Stimulated activated CD4-positive, alpha-beta T cell treated with anti-CD3 and anti-CD28 coated beads, TNF-alpha, amount 100 ng/mL, for 1 hour (primary cell): Measurements from ENCODE around the gene GIPC1.
"Not testable (repeated sequence)": the region's sequence is repeated elsewhere in the genome, so short reads cannot be mapped to it uniquely, and the experiment has no call there.

Experiments
- DNase-seq, 3 donors: peaks; one replicate each; pipeline ENCODE4 v3.0.0-alpha.2; 2020; ENCODE audit warnings: low read depth in 3 of 3, low spot score in 1 of 3

GIPC1 gene

GRCh38 chr19:14472202-14472938, 23.6 kb downstream of the GIPC1 start:
- DNase-seq = peak; percentile 46 to 92 (median 68)

GRCh38 chr19:14471436-14472187, 24.3 kb downstream of the GIPC1 start:
- DNase-seq = no peak

- DNase-seq = no peak
These were observed 25.7 kb downstream of the GIPC1 start for GRCh38 chr19:14470031-14470876.

GRCh38 chr19:14467816-14468215, 28.1 kb downstream of the GIPC1 start:
- no peak for DNase-seq

- no peak for DNase-seq
These were observed 28.5 kb downstream of the GIPC1 start for GRCh38 chr19:14467391-14467790.

DNA sequence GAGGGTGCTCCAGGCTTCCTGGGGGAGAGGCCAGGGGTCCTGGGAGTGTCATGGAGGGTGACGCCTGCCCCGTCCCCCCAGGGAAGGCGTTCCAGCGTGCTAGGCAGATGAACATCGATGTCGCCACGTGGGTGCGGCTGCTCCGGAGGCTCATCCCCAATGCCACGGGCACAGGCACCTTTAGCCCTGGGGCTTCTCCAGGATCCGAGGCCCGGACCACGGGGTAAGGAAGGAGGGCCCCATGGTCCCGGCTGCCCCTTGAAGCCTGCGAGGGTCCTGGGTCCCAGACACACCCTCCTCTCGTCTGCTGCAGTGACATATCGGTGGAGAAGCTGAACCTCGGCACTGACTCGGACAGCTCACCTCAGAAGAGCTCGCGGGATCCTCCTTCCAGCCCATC, 32.2 kb downstream of the GIPC1 start:
- DNase-seq = no peak

- not testable (repeated sequence) for DNase-seq
These were observed 33.5 kb downstream of the GIPC1 start for GRCh38 chr19:14462401-14462800.

GRCh38 chr19:14460935-14461334, 35.0 kb downstream of the GIPC1 start:
- DNase-seq = no peak

DNA sequence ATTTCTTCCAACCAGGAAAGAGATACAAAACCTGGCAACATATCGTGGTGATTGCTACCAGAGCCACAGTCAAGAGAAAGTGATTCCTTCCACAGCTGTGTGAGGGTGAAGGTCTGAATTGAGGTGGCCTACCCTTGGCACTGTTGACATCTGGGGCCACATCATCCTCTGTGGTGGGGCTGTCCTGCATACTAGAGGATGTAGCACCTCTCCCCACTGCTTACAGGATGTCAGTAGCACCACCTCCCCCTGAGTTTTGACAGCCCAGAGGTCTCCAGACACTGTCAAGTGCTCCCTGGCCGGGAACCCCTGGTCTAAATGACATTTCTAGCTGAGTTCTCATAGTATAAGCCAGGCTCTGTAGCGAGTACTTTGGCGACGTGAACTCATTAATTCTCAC, 36.2 kb downstream of the GIPC1 start:
- no peak for DNase-seq

GRCh38 chr19:14452303-14452702, 43.6 kb downstream of the GIPC1 start:
- DNase-seq = not testable (repeated sequence)

- no peak for DNase-seq
These were observed 45.1 kb downstream of the GIPC1 start for GRCh38 chr19:14450876-14451275.

DNA sequence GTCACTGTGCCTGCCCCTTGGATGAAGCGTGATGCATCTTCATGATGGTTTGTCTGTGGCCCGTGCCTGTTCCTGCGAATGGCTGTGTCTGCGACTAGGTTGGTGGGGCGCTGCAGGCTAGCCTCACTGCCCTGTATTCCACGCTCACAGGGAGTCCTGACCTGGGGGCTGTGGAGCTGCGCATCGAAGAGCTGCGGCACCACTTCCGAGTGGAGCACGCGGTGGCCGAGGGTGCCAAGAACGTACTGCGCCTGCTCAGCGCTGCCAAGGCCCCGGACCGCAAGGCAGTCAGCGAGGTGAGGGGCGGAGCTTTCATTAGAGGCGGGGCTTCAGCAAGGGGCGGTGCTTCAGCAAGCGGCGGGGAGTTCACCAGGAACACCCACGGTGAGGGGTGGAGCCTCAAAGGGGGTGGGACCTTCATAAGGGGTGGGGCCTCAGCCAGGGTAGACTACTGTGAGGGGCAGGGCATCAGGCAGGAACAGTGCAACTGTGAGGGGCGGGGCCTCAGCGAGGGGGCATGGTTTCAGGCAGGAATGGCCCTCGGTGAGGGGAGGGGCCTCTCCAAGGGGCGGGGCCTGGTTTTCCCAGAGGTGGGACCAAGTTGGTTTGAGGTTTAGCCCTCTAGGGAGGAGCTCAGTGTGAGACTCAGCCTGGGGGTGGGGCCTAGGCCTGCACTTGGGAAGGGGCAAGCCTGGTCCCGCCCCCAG, 45.6 kb downstream of the GIPC1 start:
- DNase-seq = peak in 1 of 3 donors; percentile 50

DNA sequence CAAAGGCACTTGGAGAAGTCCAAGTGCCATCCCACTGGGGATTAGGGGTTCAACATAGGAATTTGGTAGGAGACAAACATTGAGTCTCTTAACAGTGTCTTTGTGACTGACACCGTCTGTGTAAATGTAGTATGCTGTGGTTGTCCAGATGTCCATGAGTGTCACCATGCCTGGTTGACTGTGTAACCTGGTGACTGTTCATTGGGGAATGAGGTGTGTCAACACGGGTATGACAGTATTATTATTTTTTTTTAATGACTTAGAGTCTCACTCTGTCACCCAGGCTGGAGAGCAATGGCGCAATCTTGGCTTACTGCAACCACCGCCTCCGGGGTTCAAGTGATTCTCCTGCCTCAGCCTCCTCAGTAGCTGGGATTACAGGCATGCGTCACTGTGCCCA, 46.6 kb downstream of the GIPC1 start:
- no peak for DNase-seq

DNA sequence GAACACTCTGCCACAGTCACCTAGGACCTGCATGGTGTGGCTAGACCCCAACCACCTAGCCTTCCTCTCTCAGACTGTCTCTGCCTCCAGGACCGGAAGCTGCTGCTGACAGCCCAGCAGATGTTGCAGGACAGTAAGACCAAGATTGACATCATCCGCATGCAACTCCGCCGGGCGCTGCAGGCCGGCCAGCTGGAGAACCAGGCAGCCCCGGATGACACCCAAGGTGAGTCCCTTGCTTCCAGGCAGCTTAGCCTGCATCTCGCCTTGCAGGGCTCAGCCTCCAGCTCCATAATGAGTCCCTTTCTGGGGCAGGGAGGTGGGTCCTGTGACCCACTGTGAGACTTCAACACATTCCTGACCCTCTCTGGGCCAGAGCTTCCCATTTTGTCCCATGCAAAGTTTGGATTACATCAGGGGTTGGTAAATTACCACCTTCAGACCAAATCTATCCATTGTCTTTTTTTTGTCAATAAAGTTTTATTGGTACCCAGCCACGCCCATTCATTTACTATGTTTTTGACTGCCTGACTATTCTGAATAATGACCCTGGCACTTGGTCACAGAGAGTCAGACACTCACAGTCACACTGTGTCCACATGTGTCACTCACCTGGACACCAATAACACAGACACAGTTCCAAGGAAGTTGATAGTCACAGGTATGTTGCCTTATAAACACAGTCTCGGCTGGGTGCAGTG, 49.4 kb downstream of the GIPC1 start:
- DNase-seq = no peak

DNA sequence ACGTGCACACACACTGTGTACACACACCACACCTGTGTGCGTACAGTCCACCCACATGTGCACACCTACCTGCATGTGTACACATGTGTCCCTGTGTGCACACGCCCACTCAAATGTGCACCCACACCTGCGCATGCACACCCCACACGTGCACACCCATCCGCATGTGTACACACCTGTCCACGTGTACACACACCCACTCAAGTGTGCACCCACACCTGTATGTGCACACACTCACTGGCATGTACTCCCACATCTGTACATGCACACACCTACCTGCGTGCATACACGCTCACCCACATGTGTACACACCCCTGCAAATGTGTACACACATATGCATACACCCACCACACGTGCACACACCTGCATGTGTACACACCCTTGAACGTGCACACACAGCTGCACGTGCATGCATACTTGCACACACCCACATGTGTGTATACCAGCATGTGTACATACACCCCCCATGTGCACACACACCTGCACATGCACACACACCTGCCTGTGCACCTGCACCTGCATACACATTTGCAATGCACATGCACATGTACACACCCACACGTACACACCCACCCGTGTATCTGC, 52.2 kb downstream of the GIPC1 start:
- DNase-seq = no peak

DNA sequence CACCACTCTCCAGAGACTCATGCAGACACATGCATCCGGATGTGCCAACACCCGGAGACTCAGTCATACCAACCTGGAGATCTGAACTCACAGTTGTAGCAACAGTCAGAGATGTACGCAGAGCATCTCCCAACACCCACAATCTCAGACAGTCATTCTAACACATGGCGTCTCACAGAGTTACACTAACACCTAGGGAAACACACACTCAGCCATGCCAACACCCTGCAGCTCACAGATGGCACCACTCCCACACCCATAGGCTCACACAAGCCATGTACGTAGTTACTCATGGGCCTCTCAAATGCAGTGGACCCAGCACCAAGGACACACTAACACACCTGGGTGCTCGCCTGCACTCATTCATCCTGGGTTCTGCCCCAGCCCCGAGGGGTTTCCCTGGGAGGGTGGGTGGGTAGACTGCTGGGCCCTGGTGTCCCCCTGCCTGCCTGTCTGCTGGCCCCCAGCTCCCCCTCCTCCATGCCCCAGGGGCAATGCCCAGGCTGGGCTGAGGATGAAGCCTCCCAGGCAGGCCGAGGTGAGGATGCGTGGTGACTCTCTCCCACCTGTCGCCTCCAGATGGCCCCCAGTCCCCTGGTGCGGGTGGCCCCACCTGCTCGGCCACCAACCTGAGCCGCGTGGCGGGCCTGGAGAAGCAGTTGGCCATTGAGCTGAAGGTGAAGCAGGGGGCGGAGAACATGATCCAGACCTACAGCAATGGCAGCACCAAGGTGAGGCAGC, 52.9 kb downstream of the GIPC1 start:
- DNase-seq = no peak

DNA sequence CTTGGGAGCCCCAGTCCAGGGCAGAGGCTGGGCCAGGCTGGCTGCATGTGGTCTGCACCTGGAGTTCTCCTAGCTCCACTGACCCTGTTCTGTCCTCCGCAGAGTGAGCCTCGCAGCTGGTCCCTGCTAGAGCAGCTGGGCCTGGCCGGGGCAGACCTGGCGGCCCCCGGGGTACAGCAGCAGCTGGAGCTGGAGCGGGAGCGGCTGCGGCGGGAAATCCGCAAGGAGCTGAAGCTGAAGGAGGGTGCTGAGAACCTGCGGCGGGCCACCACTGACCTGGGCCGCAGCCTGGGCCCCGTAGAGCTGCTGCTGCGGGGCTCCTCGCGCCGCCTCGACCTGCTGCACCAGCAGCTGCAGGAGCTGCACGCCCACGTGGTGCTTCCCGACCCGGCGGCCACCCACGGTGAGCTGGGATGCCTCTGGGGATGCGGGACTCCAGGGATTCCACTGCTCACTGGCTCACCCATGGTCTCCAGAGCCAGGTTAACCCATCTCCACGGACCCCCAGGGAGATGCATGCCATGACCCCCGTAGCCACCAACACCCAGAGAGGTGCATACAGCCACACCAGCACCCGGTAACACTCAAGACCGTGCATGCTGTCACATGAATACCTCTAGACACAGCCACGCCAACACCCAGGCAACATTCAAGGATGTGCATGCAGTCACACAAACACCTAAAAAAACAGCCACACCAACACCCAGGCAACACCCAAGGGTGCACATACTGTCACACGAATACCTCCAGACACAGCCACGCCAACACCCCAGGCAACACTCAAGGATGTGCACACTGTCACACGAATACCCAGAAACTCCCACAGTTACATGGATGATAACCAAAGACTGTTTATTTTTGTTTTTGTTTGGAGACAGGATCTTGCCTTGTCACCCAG, 54.6 kb downstream of the GIPC1 start:
- DNase-seq = no peak

DNA sequence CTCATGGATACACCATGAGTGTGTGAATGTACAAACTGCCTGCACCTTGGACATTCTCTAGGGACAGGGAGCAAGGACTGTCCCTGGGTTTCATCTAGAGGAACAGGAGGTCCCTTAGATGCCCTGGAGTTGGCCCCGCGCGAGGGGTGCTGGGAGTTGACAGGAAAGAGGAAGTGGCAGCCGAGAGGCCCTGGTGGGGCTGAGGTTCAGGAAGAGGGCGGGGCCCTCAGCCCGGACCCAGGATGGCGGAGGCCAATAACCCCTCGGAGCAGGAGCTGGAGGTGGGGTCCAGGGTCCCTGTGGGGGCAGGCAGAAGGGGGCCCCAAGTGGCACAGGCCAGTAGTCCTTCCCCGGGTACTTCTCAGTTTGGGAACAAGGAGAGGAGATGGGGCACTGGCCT, 55.9 kb downstream of the GIPC1 start:
- DNase-seq = peak in 2 of 3 donors; percentile 53 to 59
